Lower leg skin (tissue), 4 donors: Measurements from ENCODE around the gene PCBD2. TPM values are rescaled to one million over a fixed set of nuclear protein-coding genes. Genes with fewer than 3 reads are reported as not detected.
"Not testable (repeated sequence)": the region's sequence is repeated elsewhere in the genome, so short reads cannot be mapped to it uniquely, and the experiment has no call there.

Source experiments
- DNase-seq, 2 donors: peaks; one replicate each; pipeline ENCODE4 v3.0.0-alpha.2; 2019; ENCODE audit warnings: low spot score in 2 of 2
- H3K4me3 ChIP-seq: fragments of 200-600 bp; sonication (generic); 2 replicates; pipeline ENCODE4 v1.5.1; 2017; ENCODE audit warnings: mild to moderate bottlenecking, low read depth; ENCODE audit not compliant: poor library complexity, severe bottlenecking
- CTCF ChIP-seq, 3 donors: fragments of 450-650 bp; IDR thresholded peaks; one replicate each; pipeline ENCODE4 v1.5.1; 2016; ENCODE audit warnings: antibody characterized with exemption in 3 of 3, mild to moderate bottlenecking in 3 of 3, moderate library complexity in 2 of 3
- POLR2A ChIP-seq, 2 donors: fragments of 450-650 bp; IDR thresholded peaks; one replicate each; pipeline ENCODE4 v1.6.1; 2016 to 2017; ENCODE audit warnings: antibody characterized with exemption in 2 of 2, mild to moderate bottlenecking in 1 of 2, moderate library complexity in 1 of 2
- WGBS, 2 donors: methylation state at CpG; one replicate each; pipeline ENCODE4 v1.1.5; 2018; 5-methylcytosine and 5-hydroxymethylcytosine counted together
- intact Hi-C: fragments of 100-400 bp; cut with DNase I; formaldehyde crosslinking; loops from one replicate; pipeline ENCODE4 v1.15.0; 2023; ENCODE audit warnings: low total_unique reads
- total RNA-seq, 4 donors: library from RNA; depleted of rRNA; stranded (reverse); fragments of >200 nt; gene quantifications; one replicate each; pipeline ENCODE4 v1.1.0, GENCODE V29; 2016

The PCBD2 gene
- total RNA-seq, 4 donors from 2014 or later = 2.3 to 10.6 (median 5.5) TPM

GRCh38 chr5:134874831-134875655 is 29.9 kb upstream of the PCBD2 start:
- TF ChIP-seq CTCF (IDR thresholded peaks at IDR 0.05) (no peak), POLR2A (IDR thresholded peaks at IDR 0.05) (no peak)
- intact Hi-C loops = no loop called here
- peak; percentile 69 to 89 for DNase-seq
- 7 to 9% methylated on average over 20 of the region's 20 CpGs for WGBS, 2 donors
- H3K4me3 ChIP-seq = peak overlapping the region; percentile 74

GRCh38 chr5:134877159-134877558 is 27.8 kb upstream of the PCBD2 start:
- DNase-seq = no peak
- intact Hi-C loops = no loop called here
- no peak for TF ChIP-seq POLR2A (IDR thresholded peaks at IDR 0.05)
- no peak for TF ChIP-seq CTCF (IDR thresholded peaks at IDR 0.05)
- no peak overlapping the region for H3K4me3 ChIP-seq

- DNase-seq = peak in 1 of 2 donors; percentile 48
- intact Hi-C loops = no loop called here
- TF ChIP-seq POLR2A (IDR thresholded peaks at IDR 0.05) (no peak), CTCF (IDR thresholded peaks at IDR 0.05) (no peak)
- 93 to 97% methylated on average over 3 of the region's 3 CpGs for WGBS, 2 donors
- no peak overlapping the region for H3K4me3 ChIP-seq
Measured at GRCh38 chr5:134878403-134878802, 26.5 kb upstream of the PCBD2 start.

- WGBS, 2 donors = 68 to 73% methylated on average over 3 of the region's 3 CpGs
- intact Hi-C loops = no loop called here
- peak in 1 of 2 donors; percentile 60 for DNase-seq
- TF ChIP-seq POLR2A (IDR thresholded peaks at IDR 0.05) = no peak
- TF ChIP-seq CTCF (IDR thresholded peaks at IDR 0.05) = no peak
- H3K4me3 ChIP-seq = no peak overlapping the region
Measured at GRCh38 chr5:134879456-134879855, 25.5 kb upstream of the PCBD2 start.

- DNase-seq, H3K4me3 ChIP-seq, intact Hi-C loops: not testable (repeated sequence)
- WGBS, 2 donors = 86 to 87% methylated on average over 1 to 2 of the region's 3 CpGs
Measured at GRCh38 chr5:134880937-134881336, 24.0 kb upstream of the PCBD2 start.

- 98% methylated on average over 8 of the region's 30 CpGs; no CpG with 5 or more reads in 1 of the 2 donors for WGBS, 2 donors
- H3K4me3 ChIP-seq, intact Hi-C loops: not testable (repeated sequence)
- DNase-seq = peak in 1 of 2 donors; percentile 21
Measured at GRCh38 chr5:134881711-134882110, 23.2 kb upstream of the PCBD2 start.
